ENCODE results near the gene UPK3BL1.
"Not testable (repeated sequence)": the region's sequence is repeated elsewhere in the genome, so short reads cannot be mapped to it uniquely, and the experiment has no call there.

UPK3BL1 gene, protein sequence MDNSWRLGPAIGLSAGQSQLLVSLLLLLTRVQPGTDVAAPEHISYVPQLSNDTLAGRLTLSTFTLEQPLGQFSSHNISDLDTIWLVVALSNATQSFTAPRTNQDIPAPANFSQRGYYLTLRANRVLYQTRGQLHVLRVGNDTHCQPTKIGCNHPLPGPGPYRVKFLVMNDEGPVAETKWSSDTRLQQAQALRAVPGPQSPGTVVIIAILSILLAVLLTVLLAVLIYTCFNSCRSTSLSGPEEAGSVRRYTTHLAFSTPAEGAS

DNA sequence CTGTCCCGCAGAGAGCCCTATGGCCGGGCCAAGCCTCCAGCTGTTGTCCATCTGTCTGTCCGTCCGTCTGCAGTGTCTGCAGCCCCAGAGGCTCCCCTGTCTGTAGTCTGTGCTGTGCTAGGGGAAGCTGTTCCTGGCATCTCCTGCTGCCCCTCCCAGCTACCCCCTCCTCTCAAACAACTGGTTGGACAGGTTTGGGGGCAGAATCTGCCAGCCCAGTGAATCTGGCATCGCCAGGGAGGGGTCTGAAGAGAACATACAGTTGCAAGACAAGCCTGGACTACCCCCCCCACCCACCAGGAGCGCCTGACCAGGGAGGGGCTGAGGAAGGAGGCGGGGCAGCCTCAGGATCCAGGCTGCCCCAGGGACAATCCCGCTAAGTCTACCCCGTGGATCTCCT is at the start of gene UPK3BL1:
UPK3BL1 (minus strand) TSS at position 101 of the 400 bp plus-strand sequence; CDS start at position 51, 50 bp downstream.
- not testable (repeated sequence) for DNase-seq

DNA sequence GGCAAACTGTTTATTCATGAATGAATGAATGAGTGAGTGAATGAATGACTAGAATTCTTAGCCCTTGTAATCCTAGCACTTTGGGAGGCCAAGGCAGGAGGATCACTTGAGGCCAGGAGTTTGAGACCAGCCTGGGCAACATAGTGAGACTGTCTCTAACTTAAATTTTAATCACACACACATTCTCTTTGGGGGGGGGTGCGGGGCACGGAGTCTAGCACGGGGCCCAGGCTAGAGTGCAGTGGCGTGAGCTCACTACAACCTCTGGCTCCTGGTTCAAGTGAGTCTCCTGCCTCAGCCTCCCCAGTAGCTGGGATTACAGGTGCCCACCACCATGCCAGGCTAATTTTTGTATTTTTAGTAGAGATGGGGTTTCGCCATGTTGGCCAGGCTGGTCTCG is 48.0 kb upstream of the UPK3BL1 start:
- DNase-seq, result not testable (repeated sequence)

DNA sequence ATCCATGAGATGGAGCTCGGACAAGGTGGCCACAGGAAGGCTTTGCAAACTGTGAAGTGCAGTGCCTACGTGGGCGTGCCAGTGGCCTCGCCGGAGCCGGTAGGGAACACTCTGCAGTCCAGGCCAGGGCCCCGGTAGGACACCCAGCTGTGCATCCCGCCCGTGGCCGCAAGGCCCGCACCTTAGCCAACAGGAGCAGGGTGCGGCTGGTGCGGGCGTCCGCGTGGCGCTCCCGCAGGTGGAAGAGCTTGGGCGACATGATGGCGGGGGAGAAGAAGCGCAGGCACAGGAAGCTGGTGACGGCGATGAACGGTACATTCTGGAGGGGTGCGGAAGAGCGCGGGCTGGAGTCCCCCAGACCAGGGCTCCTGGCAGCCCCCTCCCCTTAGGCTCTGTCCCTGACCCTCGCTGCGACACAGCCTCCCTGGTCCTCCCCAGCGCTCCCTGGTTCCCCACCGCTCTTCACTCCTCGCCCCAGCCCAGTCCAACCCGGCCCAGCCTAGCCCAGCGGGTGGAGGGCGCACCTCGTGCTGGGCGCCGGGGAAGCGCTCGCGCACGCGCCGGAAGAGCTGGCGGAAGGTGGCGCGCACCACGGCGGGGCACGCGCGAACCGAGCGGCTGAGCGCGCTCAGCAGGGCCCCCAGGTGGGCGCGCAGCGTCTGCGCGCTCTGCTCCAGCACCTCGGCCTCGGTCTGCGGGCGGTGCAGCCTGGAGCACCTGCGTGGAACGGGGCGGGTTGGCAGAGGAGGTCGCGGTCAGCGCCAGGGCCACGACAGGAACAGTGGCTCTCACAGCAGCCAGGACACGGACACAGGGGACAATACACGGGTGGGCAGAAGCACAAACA is 47.1 kb upstream of the UPK3BL1 start:
- DNase-seq, result not testable (repeated sequence)

DNA sequence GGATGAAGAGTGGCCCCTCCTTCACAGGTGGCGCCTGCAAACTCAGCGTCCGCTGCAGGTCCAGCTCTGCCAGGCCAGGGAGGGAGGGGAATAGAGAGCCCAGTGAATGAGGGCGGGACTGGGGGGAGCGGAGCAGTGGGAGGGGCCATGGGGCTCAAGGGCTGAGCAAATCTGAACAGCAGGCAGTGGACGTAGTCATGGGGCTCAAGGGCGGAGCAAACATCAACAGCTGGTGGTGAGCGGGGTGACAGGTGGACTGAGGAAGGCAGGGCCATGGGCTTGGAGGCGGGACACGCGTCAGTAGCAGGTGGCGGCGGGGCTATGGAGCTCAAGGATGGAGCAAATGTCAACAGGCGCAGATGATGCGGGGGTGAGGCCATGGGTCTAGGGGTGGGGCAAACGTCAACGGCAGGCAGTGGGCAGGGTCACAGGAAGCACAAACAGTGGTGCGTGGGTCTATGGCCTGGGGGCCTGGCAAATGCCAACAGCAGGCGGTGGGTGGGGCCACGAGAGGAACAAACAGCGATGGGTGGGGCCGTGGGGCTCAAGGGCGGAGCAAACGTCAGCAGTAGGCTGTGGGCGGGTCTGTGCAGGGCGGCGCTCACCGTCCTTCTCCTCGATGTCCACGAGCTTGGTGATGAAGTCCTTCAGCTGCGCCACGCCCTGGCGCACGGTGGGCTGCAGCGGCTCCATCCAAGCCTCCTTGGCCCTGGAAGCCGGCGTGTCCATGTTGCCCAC is 45.9 kb upstream of the UPK3BL1 start:
- DNase-seq, result not testable (repeated sequence)

DNA sequence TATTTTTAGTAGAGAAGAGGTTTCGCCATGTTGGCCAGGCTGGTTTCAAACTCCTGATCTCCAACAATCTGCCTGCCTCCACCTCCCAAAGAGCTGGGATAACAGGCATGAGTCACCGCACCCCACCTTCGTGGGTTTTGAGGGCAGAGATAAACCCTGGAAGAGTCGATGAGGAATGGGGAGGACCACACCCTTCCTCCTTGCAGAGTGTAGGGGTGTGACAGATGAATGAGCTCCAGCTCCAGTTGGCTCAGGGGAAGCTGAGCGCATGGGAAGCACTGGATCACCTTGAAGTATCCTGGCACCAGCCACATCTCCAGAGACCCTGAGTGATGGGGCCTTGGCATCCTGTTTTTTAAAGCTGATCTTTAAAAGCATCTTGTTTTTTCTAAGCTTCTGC is 40.0 kb upstream of the UPK3BL1 start:
- not testable (repeated sequence) for DNase-seq

DNA sequence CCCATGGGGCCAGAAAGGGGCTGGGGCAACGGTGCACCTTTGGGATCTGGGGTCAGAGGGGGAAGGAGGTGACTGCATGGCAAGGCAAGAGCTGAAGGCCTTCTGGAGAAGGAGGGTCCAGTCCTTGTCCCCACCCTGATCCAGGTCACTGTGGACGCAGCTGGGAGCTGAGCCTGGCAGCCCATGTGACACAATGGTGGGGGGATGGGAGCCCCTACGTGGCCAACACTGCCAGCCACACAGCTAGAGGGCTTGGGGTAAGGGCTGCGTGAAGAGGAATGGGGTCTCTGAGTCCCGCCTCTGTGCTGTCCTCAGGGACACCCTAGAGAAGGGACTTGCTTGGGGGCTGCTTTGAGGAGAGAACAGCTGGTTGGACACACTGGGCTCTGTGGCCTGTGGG is 38.2 kb upstream of the UPK3BL1 start:
- DNase-seq, result not testable (repeated sequence)

DNA sequence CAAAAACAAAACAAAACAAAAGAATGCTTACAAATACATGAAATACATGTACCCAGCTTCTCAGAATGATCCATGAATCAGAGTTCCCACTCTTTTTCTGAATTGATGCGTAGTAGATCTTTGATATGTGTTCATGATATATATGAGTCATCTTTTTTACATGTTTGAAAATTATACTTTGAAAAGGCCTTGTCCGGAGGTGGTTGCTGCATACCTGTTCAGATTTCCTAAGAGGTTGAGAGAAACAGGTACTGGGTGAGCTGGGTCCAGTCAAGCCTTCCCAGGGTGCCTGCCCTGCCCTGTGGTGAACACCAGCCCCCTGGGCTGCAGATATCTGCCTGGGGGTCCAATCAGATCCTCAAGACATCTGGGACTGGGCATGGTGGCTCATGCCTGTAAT is 33.0 kb upstream of the UPK3BL1 start:
- DNase-seq, result not testable (repeated sequence)

DNA sequence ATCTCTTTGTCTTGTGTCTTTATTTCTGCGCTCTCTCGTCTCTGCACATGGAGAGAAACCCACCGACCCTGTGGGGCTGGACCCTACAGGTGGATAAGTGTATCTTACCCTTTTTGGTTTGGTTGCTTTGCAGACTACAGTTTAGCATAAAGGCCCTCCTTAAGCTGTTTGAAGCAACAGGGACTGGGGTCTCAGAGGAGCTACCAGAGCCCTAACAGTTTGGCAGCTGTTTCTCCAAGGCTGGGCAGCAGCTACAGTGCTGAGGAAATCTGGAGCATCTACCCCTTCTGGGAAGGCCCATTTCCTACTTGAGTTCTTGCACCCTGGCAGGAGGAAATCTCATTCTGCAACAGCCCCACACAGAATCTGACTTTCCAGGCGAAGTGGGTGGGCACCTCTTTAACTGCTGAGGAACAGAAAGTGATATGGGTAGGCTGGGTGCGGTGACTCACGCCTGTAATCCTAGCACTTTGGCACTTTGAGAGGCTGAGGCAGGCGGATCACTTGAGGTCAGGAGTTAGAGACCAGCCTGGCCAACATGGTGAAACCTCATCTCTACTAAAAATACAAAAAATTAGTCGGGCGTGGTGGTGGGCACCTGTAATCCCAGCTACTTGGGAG is 31.0 kb upstream of the UPK3BL1 start:
- not testable (repeated sequence) for DNase-seq

DNA sequence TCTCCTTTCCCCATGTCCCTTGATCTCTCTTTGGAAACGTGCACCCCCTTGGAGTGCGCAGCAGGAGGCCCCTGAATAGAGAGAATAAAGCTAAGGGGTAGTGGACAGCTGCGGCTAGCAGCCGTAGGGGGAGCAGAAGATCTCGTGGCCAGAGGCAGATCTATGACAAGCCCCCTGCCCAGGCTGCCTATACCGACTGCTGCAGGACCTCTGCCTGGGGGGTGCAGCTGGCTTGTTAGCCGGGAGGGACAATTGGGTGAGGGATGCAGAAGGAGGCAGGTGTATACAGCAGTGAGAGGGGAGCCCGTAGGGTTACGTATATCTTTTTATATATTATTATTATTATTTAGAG is 29.3 kb upstream of the UPK3BL1 start:
- not testable (repeated sequence) for DNase-seq

DNA sequence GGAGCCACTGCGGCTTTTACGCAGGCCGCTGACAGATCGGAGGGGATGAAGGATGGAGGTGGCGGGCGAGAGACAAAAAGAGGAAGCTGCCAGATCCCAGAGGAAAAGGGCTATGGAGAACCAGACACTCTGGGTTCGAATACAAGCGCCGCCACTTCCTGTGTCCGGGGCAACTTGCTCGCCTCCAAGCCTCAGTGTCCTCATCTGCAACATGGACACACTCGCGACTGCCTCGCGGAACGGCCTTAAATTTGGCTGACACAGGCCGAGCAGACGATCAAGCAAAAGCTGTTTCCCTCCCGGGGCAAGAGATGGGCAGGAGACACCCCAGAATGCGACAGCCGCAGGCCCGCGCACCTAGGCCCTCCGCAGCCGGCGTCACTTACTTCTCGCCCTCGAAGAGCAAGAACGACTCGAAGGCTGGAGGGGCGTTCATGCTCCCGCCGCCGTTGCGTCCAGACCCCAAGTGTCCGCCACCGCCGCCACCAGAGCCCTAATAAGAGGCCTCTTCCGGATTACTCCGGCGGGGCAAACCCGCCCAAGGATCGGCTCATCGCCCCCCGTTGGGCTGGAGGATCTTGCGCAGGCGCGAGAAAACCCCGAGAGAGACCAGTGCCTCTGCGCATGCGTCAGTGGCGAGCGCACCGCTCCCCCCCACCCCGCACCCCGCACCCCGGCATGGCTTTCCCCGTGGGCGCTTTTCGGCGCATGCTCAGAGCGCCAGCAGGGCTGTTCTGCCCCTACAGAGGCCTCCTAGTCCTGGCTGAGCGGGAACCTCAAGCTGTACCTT is 28.8 kb upstream of the UPK3BL1 start, which contains the start of gene POLR2J2:
POLR2J2 (minus strand) TSS at position 498 of the 790 bp plus-strand sequence; CDS start at position 436, 62 bp downstream.
- not testable (repeated sequence) for DNase-seq

DNA sequence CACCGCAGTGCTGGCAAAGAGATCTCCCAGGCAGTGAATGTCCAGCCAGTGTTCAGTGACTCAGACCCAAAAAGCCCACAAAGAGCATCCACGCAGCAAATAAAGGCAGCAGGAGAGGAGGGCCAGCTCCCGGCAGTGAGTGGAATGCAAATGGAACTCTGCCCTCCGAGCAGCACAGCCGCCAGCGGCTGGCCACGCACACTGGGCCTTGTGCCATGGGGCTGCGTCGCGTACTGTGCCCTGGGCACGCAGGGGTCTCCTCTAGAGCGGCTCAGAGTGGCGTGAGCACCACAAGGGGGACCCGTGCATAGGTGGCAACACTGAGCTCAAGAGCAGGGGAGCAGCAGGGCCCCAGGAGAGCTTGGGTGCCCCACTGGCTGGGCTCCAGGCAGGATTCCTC is 24.9 kb upstream of the UPK3BL1 start:
- not testable (repeated sequence) for DNase-seq

DNA sequence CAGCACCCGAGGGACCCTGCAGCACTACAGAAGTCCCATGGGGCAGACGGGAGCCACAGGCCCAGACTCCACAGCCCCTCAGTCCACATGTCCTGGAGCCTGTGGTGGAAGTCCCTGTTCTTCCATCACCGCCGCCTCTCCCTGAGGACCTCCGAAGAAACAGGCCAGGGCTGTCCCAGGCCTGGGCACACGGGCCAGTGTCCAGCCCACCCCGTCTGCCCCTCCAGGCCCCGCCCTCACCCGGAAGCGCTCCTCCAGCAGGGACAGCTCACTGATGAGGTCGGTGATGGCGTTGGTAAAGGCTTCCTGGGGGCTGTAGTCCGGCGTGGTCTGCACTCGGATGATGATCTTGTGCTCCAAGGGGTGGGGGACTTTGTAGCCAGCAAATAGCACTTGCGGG is 24.3 kb upstream of the UPK3BL1 start:
- not testable (repeated sequence) for DNase-seq

DNA sequence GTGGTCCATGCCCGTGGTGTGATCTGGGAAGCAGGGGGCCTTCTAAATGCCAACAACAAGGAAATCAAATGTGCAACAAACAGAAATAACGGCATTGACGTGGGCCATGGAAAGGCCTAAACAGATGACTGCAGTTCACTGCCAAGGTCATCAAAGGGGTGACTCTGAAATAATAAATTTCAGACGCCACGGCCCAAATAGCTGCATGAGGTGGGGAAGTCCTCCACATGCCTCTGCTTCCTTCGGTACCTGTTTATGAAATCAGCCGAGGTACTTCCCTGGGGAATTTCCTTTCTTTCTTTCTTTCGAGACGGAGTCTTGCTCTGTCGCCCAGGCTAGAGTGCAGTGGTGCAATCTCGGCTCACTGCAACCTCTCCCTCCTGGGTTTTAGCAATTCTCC is 22.2 kb upstream of the UPK3BL1 start:
- DNase-seq, result not testable (repeated sequence)

DNA sequence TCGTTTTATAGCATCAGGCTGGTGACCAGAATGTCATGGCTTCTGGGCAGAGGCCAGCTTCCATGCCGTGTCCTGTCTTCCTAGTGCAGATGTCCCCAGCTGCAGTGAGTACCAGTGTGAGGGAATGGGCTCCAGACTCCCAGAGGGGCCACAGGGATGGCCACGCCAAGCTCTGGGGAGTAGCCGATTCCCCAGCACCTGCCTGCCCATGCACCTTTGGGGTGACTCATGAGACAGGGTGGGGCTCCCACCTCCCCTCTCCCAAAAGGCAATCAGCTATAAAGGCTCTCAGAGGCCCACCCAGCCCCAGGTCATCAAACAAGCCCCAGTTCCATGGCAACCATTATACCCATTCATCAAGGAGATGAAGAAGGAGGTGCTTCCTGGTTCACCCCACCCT is 7.3 kb upstream of the UPK3BL1 start, which contains the start of gene SPDYE2B:
SPDYE2B (plus strand) TSS at position 396 of the 400 bp plus-strand sequence. CDS start 2,030 bp downstream, outside the sequence.
- not testable (repeated sequence) for DNase-seq

DNA sequence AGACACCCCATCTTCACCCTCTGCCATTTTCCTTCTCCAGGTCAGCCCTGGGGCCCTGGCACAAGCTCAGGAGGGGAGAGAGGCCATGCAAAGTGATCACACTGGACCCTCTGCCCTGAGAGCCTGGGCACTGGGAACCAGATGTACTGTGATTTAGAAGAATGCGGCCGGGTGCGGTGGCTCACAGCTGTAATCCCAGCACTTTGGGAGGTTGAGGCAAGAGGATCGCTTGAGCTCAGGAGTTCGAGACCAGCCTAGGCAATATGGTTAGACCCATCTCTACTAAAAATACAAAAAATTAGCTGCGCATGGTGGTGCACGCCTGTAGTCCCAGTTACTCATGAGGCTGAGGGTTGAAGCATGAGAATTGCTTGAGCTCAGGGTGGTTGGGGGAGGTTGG is 5.2 kb upstream of the UPK3BL1 start:
- not testable (repeated sequence) for DNase-seq

DNA sequence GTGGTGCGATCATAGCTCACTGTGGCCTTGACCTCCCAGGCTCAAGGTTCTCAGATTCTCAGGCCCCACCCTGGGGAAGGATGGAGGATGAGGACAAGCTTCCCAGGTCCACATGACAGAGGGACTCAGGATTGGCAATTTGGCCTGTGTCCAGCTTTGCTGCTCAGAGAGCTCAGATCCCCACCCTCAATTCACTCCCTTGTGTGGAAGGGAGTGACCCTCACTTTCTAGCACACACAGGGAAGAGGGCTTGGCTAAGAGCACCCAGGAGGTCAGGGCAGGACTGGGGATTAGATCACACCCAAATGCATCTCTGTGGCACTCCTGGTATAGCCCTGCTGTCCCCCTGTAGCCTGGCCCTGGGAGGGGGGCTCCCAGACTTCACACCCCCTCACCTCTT is 813 bp upstream of the UPK3BL1 start:
- not testable (repeated sequence) for DNase-seq

DNA sequence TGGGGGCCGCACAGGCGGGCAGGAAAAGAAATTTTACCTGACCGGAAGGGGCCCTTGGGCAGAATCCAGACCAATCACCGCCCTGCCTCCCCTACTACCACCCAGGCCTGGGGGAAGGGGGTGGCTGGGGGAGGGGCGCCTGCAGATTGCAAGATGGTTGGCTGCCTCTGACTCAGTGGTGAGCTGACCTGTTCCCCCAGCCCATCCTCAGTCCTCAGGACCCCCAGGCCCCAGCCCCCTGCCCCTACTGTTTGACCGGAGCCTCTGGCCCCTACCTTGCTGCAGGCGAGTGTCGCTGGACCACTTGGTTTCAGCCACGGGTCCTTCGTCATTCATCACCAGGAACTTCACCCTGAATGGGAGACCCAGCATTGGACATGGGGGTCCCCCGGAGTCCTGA is 3.7 kb downstream of the UPK3BL1 start:
- DNase-seq, result not testable (repeated sequence)

DNA sequence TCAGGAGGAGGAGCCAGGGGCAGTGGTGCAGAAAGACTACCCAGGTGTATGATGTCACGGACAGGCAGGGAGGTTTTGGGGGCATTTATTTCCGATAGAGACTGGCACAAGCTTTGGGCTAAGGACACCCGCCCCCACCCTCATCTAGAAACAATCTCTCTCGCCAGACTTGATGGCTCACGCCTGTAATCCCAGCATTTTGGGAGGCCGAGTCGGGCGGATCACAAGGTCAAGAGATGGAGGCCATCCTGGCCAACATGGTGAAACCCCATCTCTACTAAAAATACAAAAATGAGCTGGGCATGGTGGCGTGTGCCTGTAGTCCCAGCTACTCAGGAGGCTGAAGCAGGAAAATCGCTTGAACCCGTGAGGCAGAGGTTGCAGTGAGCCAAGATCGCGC is 5.6 kb downstream of the UPK3BL1 start:
- not testable (repeated sequence) for DNase-seq

DNA sequence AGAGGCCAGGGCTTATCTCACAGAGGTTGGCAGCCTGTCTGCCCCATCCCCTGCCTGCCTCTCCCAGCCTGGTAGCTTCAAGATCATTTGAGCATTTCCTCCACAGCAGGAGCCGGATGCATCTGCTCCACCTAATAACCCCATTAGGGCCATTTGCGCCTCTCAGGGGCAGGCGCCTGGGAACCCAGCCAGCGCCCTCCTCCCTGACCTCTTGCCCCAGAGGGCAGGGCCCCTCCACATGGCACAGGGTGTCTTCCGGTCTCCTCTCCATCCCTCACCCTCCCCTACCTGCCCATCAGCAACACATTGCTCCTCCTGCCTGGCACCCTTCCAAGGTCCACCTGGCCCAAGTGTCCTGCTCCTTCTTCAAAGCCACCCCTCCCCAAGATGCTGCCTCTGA is 7.2 kb downstream of the UPK3BL1 start:
- not testable (repeated sequence) for DNase-seq

DNA sequence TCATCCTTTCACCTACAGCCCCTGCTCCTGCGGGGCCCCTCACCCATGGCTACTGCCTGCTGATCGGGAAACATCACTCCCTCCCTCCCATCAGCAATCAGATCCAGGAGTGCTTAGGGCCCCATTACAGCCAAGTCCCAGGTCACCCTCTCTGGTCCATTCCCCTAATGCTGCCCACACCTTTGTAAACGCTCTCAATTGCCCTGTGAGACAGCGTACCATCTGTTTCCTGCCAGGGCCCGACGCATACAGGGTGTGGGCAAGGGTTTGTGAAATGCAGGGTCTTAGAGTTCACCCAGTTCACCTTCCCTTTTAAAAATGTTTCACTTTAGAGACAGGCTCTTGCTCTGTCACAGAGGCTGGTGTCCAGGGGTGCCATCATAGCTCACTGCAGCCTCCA is 8.3 kb downstream of the UPK3BL1 start:
- not testable (repeated sequence) for DNase-seq

DNA sequence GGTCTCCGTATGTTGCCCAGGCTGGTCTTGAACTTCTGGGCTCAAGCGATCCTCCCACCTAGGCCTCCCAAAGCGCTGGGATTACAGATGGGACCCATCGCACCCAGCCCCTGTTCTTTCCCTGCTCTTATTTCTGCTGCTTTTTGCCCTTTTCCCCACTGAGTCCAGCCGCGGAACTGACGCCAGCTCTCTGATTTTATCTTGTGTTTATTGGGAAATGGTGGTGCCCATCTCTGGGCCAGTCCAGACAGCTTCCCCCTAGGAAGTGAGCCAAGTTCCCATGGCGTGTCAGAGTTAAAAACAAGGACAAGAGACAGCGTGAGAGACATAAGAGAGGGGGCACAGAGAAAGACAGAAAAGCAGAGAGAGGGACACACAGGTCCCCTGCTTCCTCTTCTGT is 12.0 kb downstream of the UPK3BL1 start:
- DNase-seq, result not testable (repeated sequence)
